Measurements from ENCODE around the gene PARD3B. TPM values are rescaled to one million over a fixed set of nuclear protein-coding genes. Genes with fewer than 3 reads are reported as not detected.

Gene PARD3B
- total RNA-seq, 1 experiment from 2014 or later, result 7.6 TPM

DNA sequence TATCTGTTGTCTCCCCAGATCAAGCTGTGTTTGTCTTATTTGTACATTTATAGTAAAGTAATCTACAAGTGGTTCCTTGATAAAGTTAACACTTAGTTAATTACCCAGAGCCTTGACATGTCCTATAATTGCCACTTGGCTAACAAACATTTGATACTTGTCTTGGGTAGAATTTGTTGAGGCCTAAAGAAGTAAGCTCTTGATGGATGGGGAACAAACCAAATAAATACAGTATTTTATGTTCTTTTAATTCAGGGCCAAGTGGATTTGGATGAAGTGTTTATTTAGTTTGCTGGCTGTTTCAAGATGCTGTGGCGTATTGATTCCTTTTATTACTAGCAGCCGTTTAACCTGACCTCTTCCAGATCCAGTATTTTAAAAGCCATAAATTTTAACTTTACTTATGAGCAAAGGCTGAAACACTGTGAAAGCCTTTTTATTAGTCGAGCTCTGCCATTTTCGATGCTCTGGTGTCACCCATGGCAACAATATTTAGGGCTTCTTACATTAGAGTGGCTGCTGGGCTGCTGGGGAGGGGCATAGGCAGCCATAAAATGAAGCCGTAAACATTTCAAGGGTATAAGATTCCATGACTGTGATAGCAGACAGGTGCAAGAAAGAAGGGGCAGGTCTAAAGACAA is 735.4 kb downstream of the PARD3B start:
- CTCF ChIA-PET, result no interaction called here
- no peaks in the 10 kb centered on the region for H4K20me1 ChIP-seq (ENCODE audit: insufficient read depth)
- no peak overlapping the region for H3K4me3 ChIP-seq
- no peak overlapping the region for H2AFZ ChIP-seq
- no peaks in the 10 kb centered on the region for H3K4me1 ChIP-seq (replicated peaks; ENCODE audit: insufficient read depth)
- no peaks in the 10 kb centered on the region for H3K79me2 ChIP-seq (ENCODE audit: low read depth)
- TF ChIP-seq, protein P1, sequence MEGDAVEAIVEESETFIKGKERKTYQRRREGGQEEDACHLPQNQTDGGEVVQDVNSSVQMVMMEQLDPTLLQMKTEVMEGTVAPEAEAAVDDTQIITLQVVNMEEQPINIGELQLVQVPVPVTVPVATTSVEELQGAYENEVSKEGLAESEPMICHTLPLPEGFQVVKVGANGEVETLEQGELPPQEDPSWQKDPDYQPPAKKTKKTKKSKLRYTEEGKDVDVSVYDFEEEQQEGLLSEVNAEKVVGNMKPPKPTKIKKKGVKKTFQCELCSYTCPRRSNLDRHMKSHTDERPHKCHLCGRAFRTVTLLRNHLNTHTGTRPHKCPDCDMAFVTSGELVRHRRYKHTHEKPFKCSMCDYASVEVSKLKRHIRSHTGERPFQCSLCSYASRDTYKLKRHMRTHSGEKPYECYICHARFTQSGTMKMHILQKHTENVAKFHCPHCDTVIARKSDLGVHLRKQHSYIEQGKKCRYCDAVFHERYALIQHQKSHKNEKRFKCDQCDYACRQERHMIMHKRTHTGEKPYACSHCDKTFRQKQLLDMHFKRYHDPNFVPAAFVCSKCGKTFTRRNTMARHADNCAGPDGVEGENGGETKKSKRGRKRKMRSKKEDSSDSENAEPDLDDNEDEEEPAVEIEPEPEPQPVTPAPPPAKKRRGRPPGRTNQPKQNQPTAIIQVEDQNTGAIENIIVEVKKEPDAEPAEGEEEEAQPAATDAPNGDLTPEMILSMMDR (conservative IDR thresholded peaks at IDR 0.05), result no peak
- intact Hi-C loops (cut with micrococcal nuclease; ENCODE audit: unreplicated experiment), result no loop called here
- H3K36me3 ChIP-seq (ENCODE audit: low read depth), result no peaks in the 10 kb centered on the region
- H3K27me3 ChIP-seq (ENCODE audit: insufficient read depth, low read depth), result no peaks in the 10 kb centered on the region
- no peak for DNase-seq
- H3K27ac ChIP-seq, result no peak overlapping the region
- H3K9me2 ChIP-seq (ENCODE audit: insufficient read depth), result no peaks in the 10 kb centered on the region
- no TSS peak for BruUV-seq (replicated peaks)
- POLR2A ChIA-PET (ENCODE audit: unreplicated experiment), result no interaction called here
- no peak overlapping the region for H3K4me2 ChIP-seq
- H3K9me3 ChIP-seq (ENCODE audit: insufficient read depth, low read depth), result no peaks in the 10 kb centered on the region
- no peaks in the 10 kb centered on the region for H3F3A ChIP-seq (ENCODE audit: insufficient read depth, low read depth)

DNA sequence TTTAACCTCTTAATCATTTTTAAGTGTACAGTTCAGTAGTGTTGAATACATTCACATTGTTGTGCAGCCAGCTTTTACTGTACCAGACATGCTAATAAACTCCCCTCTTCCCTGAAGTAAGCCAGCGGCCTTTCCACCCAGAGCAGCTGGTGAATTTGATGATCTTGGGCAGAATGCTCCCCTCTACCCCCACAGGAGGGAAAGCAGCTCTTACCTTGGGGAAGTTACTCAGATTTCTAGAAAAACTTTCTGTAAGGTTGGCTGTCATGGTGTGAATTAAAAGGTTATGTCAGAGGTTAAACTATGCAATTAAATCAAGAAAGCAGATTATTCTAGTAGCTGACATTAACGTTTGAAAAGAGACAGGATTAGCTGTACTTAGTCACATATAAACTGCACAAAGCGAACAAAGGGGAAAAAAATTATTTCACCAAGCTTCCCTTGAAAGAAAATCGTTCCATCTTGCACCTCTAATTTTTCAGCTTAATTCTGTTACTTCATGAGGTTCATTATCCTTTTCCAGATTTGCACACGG is 738.5 kb downstream of the PARD3B start:
- Histone ChIP-seq H3K4me2 (no peak overlapping the region), H3F3A (ENCODE audit: insufficient read depth, low read depth) (no peaks in the 10 kb centered on the region), H4K20me1 (ENCODE audit: insufficient read depth) (no peaks in the 10 kb centered on the region), H3K4me1 (replicated peaks; ENCODE audit: insufficient read depth) (no peaks in the 10 kb centered on the region), H3K9me3 (ENCODE audit: insufficient read depth, low read depth) (no peaks in the 10 kb centered on the region), H3K4me3 (no peak overlapping the region), H3K27ac (no peak overlapping the region), H3K79me2 (ENCODE audit: low read depth) (no peaks in the 10 kb centered on the region), H3K27me3 (ENCODE audit: insufficient read depth, low read depth) (no peaks in the 10 kb centered on the region), H2AFZ (no peak overlapping the region), H3K36me3 (ENCODE audit: low read depth) (no peaks in the 10 kb centered on the region), H3K9me2 (ENCODE audit: insufficient read depth) (no peaks in the 10 kb centered on the region)
- CTCF ChIA-PET, result no interaction called here
- TF ChIP-seq EZH2 (IDR thresholded peaks at IDR 0.05; ENCODE audit: low read depth), result no peak
- TF ChIP-seq, protein P1 (conservative IDR thresholded peaks at IDR 0.05), result no peak
- POLR2A ChIA-PET (ENCODE audit: unreplicated experiment), result interaction anchor here (0.6 kb wide), 1 partner anchor 23 kb away, joined by 3 read pairs; no protein-coding TSS in a partner anchor
- DNase-seq, result no peak
- no TSS peak for BruUV-seq (replicated peaks)
- intact Hi-C loops (cut with micrococcal nuclease; ENCODE audit: unreplicated experiment), result no loop called here

DNA sequence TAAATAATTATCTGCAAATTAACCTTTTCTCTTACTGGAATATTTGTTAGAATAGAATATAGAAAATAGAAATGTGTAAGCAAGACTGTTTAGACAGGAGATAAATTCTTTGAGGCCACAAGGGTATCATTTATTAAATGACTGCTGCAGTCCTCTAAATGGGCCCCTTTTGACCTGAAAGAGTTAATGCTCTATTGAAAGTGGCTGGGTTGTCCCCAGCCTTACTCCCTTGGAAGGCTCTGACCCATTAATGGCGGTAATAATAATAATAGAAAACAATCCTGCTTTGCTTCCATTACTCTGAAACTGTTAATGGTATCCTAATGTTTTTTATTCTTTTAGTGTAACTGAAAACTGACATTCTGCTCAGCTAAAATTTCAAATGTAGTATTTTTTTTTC is 739.1 kb downstream of the PARD3B start:
- Histone ChIP-seq H3K27me3 (ENCODE audit: insufficient read depth, low read depth) (no peaks in the 10 kb centered on the region), H3K4me3 (no peak overlapping the region), H3K36me3 (ENCODE audit: low read depth) (no peaks in the 10 kb centered on the region), H3F3A (ENCODE audit: insufficient read depth, low read depth) (no peaks in the 10 kb centered on the region), H3K79me2 (ENCODE audit: low read depth) (no peaks in the 10 kb centered on the region), H3K9me3 (ENCODE audit: insufficient read depth, low read depth) (no peaks in the 10 kb centered on the region), H4K20me1 (ENCODE audit: insufficient read depth) (no peaks in the 10 kb centered on the region), H3K4me1 (replicated peaks; ENCODE audit: insufficient read depth) (no peaks in the 10 kb centered on the region), H3K9me2 (ENCODE audit: insufficient read depth) (no peaks in the 10 kb centered on the region), H2AFZ (no peak overlapping the region), H3K4me2 (no peak overlapping the region), H3K27ac (no peak overlapping the region)
- no TSS peak for BruUV-seq (replicated peaks)
- ChIA-PET POLR2A (ENCODE audit: unreplicated experiment) (no interaction called here), CTCF (no interaction called here)
- intact Hi-C loops (cut with micrococcal nuclease; ENCODE audit: unreplicated experiment), result no loop called here
- TF ChIP-seq, protein P1 (conservative IDR thresholded peaks at IDR 0.05), result no peak
- no peak for TF ChIP-seq EZH2 (IDR thresholded peaks at IDR 0.05; ENCODE audit: low read depth)
- DNase-seq, result no peak

Data from PC-9 (cell line).